Subcutaneous adipose tissue (tissue), 4 donors: Measurements from ENCODE around the gene FAM110C. TPM values are rescaled to one million over a fixed set of nuclear protein-coding genes. Genes with fewer than 3 reads are reported as not detected.

ENCODE experiments used
- total RNA-seq, 4 donors: library from RNA; depleted of rRNA; stranded (reverse); fragments of >200 nt; gene quantifications; one replicate each; pipeline ENCODE4 v1.1.0, GENCODE V29; 2016

FAM110C gene
- total RNA-seq, 4 donors from 2014 or later: 0.82 TPM; not detected in 3

Other genes with a start within 250 kb of the FAM110C start
- gene SH3YL1, start 217.5 kb upstream of the FAM110C start, total RNA-seq: 10 to 100 TPM; 32.4 to 41.5 (median 33.8) TPM
- 10 to 100 TPM; 66.3 to 92.6 (median 71.7) TPM for gene ACP1, start 218.4 kb upstream of the FAM110C start, total RNA-seq
- 10 to 100 TPM in 1 of 4 donors, 1 to 10 TPM in 2, under 1 TPM in 1; 0.98 to 11.2 (median 6.0) TPM for gene ALKAL2, start 241.6 kb upstream of the FAM110C start, total RNA-seq